ENCODE data around the gene PKNOX2.

GRCh38 chr11:125418396-125418795 is 253.8 kb downstream of the PKNOX2 start:
- TF ChIP-seq CTCF (IDR thresholded peaks at IDR 0.05; ENCODE audit: low read length) (no peak), EZH2 (optimal IDR thresholded peaks at IDR 0.05; ENCODE audit: low read depth, low read length) (no peak), EZH2phosphoT487 (IDR thresholded peaks at IDR 0.05; ENCODE audit: low read length) (no peak)
